Parathyroid adenoma (tissue), 2 donors: ENCODE results near the gene CAMK1D.

ENCODE experiments used
- H2AFZ ChIP-seq: fragments of 300-600 bp; sonication (generic); one replicate; pipeline ENCODE4 v1.7.0; 2017; ENCODE audit warnings: antibody characterized with exemption, mild to moderate bottlenecking
- H3K27ac ChIP-seq: fragments of 300-600 bp; sonication (generic); one replicate; pipeline ENCODE4 v1.7.0; 2017
- H3K27me3 ChIP-seq: fragments of 300-600 bp; sonication (generic); one replicate; pipeline ENCODE4 v1.7.0; 2017; ENCODE audit warnings: low read length; ENCODE audit not compliant: control insufficient read depth, insufficient read depth
- H3K36me3 ChIP-seq: fragments of 300-600 bp; sonication (generic); one replicate; pipeline ENCODE4 v1.7.0; 2017; ENCODE audit warnings: low read length; ENCODE audit not compliant: control insufficient read depth, insufficient read depth
- H3K4me1 ChIP-seq: fragments of 300-600 bp; sonication (generic); one replicate; pipeline ENCODE4 v1.7.0; 2017; ENCODE audit warnings: control low read depth
- H3K4me2 ChIP-seq: fragments of 300-600 bp; sonication (generic); one replicate; pipeline ENCODE4 v1.7.0; 2017; ENCODE audit warnings: low read length
- H3K4me3 ChIP-seq: fragments of 300-600 bp; sonication (generic); one replicate; pipeline ENCODE4 v1.7.0; 2017; ENCODE audit warnings: low read depth, low read length
- H3K79me2 ChIP-seq: fragments of 300-600 bp; sonication (generic); one replicate; pipeline ENCODE4 v1.7.0; 2017; ENCODE audit warnings: control low read depth
- H3K9ac ChIP-seq: fragments of 300-600 bp; sonication (generic); one replicate; pipeline ENCODE4 v1.7.0; 2017; ENCODE audit warnings: mild to moderate bottlenecking
- H3K9me3 ChIP-seq: fragments of 300-600 bp; sonication (generic); one replicate; pipeline ENCODE4 v1.7.0; 2017; ENCODE audit warnings: low read length; ENCODE audit not compliant: control insufficient read depth
- CTCF ChIP-seq: fragments of 300-600 bp; sonication (generic); IDR thresholded peaks from one replicate; pipeline ENCODE4 v1.7.0; 2017; ENCODE audit warnings: antibody characterized with exemption, mild to moderate bottlenecking
- donor health status: primary hyperparathyroidism.

Gene CAMK1D

GRCh38 chr10:12687996-12688395 is 338.6 kb downstream of the CAMK1D start:
- Histone ChIP-seq H3K27ac (no peak overlapping the region), H3K9ac (no peak overlapping the region), H3K4me2 (no peak overlapping the region), H3K4me3 (no peak overlapping the region), H3K9me3 (no peaks in the 10 kb centered on the region), H3K27me3 (no peaks in the 10 kb centered on the region), H3K4me1 (no peaks in the 10 kb centered on the region), H3K36me3 (no peaks in the 10 kb centered on the region), H2AFZ (no peak overlapping the region), H3K79me2 (no peaks in the 10 kb centered on the region)
- TF ChIP-seq CTCF: no peak

GRCh38 chr10:12689893-12690292 is 340.5 kb downstream of the CAMK1D start:
- H3K27ac ChIP-seq: no peak overlapping the region
- TF ChIP-seq CTCF: no peak
- H3K9ac ChIP-seq: no peak overlapping the region

GRCh38 chr10:12690525-12691126 is 341.3 kb downstream of the CAMK1D start:
- Histone ChIP-seq H3K9me3 (no peaks in the 10 kb centered on the region), H3K36me3 (no peaks in the 10 kb centered on the region), H3K4me1 (no peaks in the 10 kb centered on the region), H3K27me3 (no peaks in the 10 kb centered on the region), H3K9ac (no peak overlapping the region), H2AFZ (no peak overlapping the region), H3K4me3 (no peak overlapping the region), H3K79me2 (no peaks in the 10 kb centered on the region), H3K4me2 (no peak overlapping the region), H3K27ac (no peak overlapping the region)
- no peak for TF ChIP-seq CTCF

More at GRCh38 chr10:12689893-12690292, 340.5 kb downstream of the CAMK1D start:
- Histone ChIP-seq H3K4me2 (no peak overlapping the region), H3K4me3 (no peak overlapping the region), H3K9me3 (no peaks in the 10 kb centered on the region), H3K4me1 (no peaks in the 10 kb centered on the region), H2AFZ (no peak overlapping the region), H3K27me3 (no peaks in the 10 kb centered on the region), H3K79me2 (no peaks in the 10 kb centered on the region), H3K36me3 (no peaks in the 10 kb centered on the region)

DNA sequence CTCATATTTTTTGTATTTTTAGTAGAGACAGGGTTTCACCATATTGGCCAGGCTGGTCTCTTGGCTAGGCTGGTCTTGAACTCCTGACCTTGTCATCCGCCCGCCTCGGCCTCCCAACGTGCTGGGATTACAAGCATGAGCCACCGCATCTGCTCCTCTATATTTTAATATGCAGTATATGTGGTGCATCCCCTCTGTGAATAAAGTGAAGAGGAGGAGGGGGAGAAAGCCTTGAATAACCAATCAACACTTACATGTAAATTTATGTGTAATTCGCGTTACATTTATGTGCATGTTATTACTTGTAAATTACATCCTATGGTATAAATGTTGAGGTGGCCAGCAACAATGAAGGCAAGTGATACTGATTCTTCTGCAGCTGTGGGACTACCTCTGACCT is 342.2 kb downstream of the CAMK1D start:
- Histone ChIP-seq H3K27ac (no peak overlapping the region), H3K79me2 (no peaks in the 10 kb centered on the region), H3K9ac (no peak overlapping the region), H3K4me1 (no peaks in the 10 kb centered on the region), H3K4me3 (no peak overlapping the region), H3K27me3 (no peaks in the 10 kb centered on the region), H3K4me2 (no peak overlapping the region), H3K36me3 (no peaks in the 10 kb centered on the region), H3K9me3 (no peaks in the 10 kb centered on the region), H2AFZ (no peak overlapping the region)
- TF ChIP-seq CTCF: no peak

DNA sequence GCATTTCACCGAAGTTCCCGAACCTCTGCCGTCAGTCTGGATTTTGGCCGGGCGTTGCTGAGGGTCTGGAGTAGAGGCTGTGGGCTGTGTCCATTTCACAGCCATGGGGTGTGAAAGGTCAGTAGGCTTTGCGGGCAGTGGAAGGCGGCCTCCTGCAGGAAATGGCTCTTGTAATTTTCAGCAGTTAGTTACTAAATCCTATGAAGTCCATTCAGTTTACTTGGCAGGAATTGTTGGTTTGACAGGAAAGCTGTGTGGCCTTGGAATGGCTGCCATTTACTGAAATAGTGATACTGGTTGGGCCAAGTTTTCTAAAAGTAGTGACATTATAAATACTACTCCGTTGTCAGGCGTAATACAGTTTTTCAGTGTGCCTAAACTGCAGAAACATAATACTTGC is 348.4 kb downstream of the CAMK1D start:
- Histone ChIP-seq H3K4me1 (no peaks in the 10 kb centered on the region), H3K27ac (no peak overlapping the region)
- no peak for TF ChIP-seq CTCF

More for the DNA sequence above, 348.4 kb downstream of the CAMK1D start:
- Histone ChIP-seq H3K4me2 (no peak overlapping the region), H2AFZ (no peak overlapping the region), H3K27me3 (no peaks in the 10 kb centered on the region), H3K9ac (no peak overlapping the region), H3K79me2 (no peaks in the 10 kb centered on the region), H3K36me3 (no peaks in the 10 kb centered on the region), H3K4me3 (no peak overlapping the region), H3K9me3 (no peaks in the 10 kb centered on the region)
